ENCODE measurements around the gene BRD3OS.

BRD3OS gene

DNA sequence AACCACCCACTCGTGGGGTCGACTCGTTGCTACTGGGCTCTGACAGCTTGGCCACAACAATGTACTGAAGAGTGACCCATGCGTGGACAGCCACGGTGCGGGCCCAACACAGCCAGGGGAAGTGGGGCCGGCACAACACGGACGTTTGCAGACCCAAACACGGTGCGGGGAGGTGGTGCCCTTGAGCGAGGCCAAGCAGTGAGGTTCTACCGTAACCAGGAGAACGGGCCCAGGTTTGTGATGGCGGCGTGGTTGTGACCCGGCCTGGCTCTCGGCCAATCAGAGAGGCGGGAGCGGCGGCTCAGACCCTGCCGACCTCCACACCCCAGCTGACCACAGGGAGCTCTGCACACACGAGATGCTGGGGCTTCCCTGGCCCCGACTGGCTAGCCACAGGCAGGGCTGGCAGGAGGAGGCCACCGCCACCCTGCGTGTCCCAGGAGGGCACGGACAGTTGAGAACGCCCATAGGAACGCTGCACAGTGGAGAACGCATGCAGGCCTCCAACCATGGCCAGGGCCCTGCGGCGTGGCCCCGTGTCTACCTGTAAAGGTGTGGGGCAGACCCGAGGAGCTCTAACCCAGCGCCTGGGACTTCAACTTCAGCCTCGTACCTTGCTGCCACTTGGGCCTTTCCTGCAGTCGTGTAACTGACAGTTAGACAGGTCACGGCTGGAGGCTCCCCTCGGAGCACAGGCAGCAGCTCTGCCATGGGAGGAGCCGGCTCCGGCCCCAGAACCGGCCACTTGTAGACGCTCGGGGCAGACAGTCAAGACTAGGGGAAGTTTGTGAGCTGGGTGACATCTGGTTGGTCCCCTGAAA is 28.9 kb downstream of the BRD3OS start:
- no peak for FAIRE-seq

DNA sequence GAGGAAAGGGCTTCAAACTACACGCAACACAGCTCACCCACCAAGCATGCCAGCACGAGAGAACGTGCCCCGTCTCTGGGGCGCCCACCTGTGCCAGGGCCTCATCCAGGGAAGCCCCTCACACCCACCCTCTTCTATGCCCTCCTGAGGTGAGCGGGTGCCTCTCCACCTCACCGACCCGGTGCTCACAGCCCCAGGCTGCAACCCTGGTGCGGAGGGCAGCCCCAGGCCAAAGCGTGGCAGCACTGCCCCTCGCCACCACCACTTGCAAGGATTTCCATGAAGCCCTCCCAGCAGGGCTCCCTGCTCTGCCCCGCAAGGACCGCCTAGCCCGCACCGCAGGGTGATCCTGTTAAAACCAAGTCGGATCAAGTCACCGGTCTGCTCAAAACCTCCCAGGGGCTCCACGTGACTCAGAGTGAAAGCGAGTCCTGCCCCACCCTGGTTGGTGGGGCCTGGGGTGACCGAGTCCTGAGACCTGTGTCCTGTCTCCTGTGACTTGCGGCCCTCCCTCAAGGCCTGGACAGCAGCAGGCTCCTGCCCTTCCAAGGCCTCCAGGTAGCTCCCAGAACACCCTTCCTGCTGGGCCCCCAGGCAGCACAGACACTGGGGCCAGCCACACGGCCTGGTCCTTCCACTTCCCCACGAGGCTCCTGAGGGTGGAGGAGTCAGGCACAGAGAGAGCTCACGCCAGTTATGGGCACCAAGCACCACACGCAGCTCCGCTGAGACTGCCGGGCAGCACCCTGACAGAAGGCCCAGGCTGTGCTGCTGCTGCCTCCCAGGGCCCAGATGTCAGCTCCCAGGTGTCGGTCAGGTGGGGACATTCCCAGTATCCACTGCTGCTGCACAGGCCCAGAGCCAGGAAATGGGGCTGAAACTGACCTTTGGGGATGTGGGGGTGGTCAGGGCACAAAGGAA is 29.9 kb downstream of the BRD3OS start:
- no peak for FAIRE-seq

GRCh38 chr9:134055981-134056461 is 30.7 kb downstream of the BRD3OS start:
- FAIRE-seq = no peak

- no peak for FAIRE-seq
Measured at GRCh38 chr9:134056483-134057306, 31.4 kb downstream of the BRD3OS start.

DNA sequence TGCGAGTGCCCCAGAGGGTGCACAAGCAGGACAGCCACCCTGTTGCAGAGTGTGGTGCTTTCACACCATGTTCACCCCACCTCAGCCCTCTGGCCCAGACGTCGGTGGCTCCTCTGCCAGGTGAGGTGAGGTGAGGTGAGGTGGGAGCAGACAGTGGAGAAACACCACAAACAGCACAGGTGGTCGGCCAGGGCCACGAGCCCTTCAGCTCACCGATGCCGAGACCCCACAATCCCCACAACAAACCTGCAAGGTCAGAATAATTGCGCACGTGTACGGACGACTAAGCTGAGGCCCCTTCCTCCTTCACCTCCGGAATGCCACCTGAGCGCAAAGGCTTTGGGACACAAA is 32.0 kb downstream of the BRD3OS start:
- FAIRE-seq = no peak

DNA sequence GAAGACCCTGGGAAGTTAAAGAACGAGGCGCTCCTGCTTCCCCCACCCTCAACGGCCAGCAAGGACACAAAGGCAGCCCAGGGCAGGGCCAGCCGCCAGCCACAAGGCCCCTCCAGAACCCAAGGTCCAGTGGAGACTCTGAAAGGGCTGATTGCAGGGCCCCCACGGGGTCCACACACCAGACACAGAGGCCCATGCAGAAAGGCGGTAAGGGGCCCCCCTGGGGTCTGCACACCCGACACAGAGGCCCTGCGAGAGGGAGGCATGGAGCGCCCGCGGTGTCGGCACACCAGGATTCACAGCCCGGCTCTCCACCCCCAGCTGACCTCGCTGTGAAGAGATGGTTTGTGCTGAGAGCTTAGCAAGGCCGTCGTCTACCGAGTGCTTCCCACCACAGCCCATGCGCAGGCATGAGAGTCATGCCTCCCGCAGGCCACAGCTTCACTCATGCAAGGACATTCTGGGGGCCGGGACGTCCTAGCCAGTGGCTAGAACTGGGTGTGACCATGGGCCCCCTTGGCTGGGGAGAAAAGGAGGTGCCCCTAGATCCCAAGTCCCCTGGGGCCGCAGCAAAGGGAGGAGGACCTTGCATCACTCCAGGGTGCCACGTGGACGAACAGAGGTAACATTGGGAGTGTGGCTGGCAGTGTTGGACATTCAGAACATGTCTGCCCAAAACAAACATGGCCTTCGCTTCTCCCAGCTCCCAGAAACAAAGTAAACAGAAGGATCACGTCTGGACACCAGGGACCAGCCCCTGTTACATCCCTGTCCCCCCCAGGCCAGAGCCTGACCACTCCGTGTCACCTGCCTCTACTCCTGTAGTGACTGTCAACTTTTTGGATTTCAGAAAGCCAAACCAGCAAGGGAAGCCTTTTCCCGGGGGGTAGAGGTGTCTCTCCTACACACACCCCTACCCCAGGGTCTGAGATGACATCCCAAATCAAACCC is 32.7 kb downstream of the BRD3OS start:
- FAIRE-seq = no peak

DNA sequence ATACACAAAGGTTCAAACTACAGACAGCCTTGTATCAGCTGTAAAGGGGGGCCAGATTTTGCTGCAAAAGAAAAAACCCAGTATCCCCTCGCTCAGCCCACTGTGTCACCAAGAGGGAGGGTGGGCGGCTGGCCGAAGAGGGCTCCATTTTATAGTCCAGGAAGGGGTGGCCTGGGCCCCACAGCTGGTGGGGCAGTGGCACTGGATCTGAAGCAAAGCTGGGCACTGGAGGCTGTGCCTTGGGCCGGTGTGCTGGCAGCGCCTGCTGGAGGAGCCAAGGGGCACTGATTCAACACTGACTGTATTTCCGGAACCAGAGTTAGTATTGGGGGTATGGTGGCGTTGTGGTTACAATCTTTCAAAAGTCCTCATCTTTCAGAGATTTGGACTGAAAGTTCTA is 33.4 kb downstream of the BRD3OS start:
- FAIRE-seq = no peak

DNA sequence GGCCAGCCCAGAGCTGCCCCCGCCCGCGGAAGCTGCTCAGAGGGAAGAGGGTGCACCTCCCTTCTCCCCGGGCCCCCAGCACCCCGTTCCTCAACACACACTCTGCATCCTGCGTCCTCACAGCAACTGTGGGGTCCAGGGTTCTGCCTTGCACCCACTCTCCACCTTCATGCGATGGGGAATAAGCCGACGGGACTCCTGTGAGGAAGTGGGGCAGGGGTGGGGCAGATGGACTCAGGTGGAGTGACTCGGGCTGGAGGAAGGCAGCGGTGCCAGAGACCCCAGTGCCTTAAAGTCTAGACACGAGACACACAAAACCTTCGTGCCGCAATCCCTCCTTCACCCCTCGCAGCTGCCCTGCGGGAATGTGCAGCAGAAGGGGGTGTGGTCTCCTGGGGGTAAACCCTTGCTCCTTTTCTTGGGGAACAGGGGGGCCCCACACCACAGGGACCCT is 33.9 kb downstream of the BRD3OS start:
- FAIRE-seq = no peak

DNA sequence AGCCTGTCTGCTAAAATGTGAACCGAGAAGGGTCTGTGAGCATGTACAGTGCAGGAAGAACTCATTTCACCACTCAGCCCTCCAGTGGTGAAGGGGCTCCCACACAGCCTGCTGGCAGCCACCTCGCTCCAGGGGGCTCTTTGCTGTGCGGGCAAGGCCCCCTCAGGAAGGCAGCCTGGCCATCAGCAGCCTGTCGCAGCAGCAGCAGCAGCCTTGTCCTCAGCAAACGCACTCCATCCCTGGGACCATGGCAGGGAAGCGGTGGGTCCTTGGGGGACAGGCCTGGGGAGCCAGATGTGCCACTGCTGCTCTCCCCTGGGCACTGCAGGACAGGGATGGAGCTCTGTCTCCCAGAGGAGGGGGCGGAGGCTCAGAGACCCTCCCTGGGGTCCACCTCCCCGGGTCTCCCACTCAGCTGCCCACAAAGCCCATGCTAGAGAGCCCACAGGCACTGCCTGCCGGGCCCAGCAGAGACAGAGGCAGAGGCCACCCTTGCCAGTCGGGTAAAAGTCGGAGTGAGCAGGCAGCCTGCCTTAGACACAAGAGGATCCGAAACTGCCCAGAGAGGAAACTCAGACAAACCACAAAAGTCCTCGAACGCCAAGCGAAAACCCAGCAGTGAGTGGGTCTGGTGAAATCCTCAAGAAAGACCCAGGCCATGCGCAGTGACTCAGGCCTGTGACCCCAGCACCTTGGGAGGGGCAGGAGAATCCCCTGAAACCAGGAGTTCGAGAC is 34.5 kb downstream of the BRD3OS start:
- FAIRE-seq = no peak

DNA sequence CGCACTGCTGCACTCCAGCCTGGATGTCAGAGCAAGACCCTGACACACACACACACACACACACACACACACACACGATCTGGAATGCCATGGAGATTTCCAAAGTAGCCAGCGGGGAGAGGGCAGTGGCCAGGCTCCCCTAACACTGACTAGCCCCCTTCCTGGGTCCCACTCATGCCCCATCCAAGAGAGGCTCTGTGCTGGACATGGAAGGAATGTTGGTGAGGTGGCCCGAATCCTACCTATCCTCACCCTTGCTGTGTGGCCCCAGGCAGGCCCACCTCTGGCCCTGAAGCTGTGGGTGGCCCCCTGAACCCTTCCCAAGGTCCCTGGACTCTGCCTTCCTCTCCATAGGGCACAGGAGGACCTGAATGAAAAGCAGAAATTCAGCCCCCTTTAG is 35.3 kb downstream of the BRD3OS start:
- no peak for FAIRE-seq

GRCh38 chr9:134061019-134061687 is 35.9 kb downstream of the BRD3OS start:
- no peak for FAIRE-seq

DNA sequence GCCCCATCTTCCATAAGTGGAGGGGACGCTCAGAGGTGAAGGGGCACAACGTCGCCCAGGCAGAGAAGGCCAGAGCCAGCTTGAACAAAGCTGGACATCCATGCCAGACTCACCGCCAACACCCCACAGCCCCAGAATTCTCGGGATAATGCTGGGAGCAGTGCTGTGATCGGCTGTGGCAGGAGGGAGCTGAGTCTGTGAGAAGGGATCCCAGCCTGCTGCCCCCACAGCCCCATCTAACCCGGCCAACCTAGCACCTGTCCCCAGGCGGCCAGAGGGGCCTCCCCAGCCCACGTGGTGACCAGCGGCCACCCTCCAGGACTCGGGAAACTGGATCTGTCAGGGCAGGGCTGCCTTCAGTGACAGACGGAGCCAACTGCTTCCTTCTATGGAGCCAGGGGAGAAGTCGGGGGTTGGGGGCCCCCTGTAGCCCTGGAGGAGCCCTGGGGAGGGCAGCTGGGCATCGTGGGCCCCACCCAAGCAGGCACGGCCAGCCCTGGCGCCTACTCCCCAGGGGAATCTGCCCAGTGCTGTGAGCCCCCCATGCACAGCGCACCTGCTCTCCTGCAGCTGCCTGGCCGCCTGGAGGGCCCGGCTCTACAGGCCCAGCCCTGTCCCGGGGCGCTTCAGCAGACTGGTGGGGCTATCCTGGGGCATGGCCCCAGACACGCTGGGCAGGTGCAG is 36.5 kb downstream of the BRD3OS start:
- no peak for FAIRE-seq

DNA sequence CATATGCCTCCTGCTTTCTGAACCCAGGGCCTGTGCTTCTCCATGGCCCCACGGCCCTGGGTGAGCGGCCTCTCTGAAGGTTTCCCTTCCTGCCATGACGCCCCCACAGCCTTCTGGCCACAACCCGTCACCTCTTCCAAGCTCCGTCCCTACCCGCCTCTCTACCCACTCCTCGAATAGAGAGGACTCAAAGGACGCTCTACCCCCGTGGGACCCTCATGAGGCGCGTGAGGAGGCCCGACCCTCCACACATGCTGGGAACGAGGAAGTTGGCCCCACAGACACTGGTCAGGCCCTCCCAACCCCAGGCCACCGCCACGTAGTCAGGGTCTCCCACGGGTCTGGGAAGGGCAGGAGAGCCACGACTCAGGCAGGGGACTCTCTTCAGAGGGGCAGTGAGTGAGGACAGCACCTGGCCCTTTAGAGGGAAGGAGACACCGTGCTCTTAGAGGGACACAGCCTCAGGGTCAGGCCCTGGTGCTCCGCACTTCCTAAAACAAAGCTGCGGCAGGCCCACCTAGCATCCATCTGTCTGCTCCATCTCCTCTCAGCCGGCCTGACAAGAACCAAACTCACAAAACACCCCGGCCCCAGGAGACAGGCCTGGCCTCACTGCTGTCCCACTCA is 37.3 kb downstream of the BRD3OS start:
- no peak for FAIRE-seq

- FAIRE-seq = no peak
Measured at GRCh38 chr9:134063088-134063570, 37.8 kb downstream of the BRD3OS start.

DNA sequence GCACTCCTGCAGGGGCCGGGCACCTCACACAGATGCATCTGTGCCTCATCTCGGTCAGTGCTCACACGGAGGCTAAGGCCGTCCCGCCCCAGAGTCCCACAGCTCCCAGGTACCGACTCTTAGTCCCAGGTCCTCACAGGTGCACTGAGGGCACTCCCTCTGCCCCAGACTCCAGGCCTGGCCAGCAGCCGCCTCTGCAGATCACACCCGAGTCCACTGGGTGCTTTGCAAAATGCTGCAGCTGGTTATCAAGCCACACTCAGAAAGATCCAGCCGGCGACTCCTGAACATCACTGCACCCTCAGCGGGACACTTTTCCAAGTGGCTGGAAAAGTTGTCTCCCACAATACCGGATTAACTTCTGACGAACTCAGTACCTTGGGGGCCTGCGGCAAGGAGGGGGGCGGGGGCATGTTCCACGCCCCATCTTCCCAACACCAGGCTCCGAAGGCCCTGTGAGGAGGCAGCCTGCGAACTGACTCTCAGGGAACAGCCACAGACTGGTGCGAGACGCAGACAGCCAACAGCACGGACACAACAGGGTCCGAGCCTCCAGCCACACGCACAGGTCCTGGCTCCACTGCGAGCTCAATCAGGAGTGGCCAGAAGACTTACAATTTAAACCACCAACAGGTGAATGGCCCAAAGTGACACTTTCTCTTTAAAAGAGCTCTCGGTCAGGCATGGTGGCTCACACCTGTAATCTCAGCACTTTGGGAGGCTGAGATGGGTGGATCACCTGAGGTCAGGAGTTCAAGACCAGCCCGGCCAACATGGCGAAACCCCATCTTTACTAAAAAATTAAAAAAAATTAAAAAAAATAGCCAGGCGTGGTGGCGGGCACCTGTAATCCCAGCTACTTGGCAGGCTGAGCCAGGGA is 38.5 kb downstream of the BRD3OS start:
- FAIRE-seq = no peak

GRCh38 chr9:134064711-134065110 is 39.4 kb downstream of the BRD3OS start:
- FAIRE-seq = no peak

DNA sequence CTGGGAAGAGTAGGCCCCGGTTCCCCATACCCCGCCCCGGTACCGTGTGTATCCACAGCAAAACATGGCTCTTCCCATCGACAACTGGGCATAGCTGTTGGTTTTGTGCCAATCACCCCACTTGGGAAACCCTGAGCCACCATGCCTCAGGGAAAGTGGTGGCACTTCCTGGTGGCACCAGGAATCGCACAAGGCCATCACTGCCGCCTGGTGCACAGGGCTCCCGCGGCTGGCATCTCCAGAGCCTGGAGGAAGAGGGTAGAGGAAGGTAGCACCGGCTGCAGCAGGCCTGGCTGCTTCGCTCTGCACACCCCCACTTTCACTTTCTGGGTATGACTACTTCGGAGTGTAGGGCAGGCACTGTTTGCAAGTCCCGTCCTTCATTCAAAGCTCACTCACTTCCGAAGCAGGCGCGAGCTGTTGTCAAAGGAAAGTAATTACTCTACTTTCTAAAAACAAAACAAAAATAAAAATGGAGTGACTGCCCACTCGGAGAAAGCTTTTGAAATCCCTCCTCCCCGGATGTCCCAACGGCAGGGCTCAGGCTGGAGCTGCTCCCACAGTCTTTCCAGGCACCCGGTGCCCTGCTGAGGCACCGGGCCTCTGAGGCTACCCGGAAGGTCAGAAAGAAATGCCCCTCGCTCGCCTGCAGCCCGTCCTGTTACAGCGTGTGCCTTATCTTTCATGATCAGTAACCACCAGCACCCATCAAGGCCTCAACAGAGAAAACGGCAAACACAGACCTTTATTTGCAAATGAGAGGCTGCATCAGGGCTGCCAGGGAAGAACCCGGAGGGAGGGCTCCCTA is 40.5 kb downstream of the BRD3OS start:
- FAIRE-seq = no peak
